GM21447 (cell line): ENCODE data around the gene ICAM1.
A peak's percentile ranks its signal among the peaks of the same experiment; 100 is the strongest.
"Not testable (repeated sequence)": the region's sequence is repeated elsewhere in the genome, so short reads cannot be mapped to it uniquely, and the experiment has no call there.

Source experiments
- ATAC-seq: cut with Tn5 transposase; IDR thresholded peaks from one replicate; pipeline ENCODE4 v1.9.1; 2021; ENCODE audit not compliant: unreplicated experiment

Gene ICAM1

GRCh38 chr19:10274589-10274988 lies 3.7 kb downstream of the ICAM1 start:
- ATAC-seq, result no peak

- no peak for ATAC-seq
Observed at GRCh38 chr19:10277795-10278589, 7.1 kb downstream of the ICAM1 start.

- ATAC-seq, result no peak
Observed at GRCh38 chr19:10278935-10279334, 8.0 kb downstream of the ICAM1 start.

GRCh38 chr19:10279737-10280442 lies 9.0 kb downstream of the ICAM1 start:
- no peak for ATAC-seq

GRCh38 chr19:10282043-10282442 lies 11.1 kb downstream of the ICAM1 start:
- ATAC-seq, result not testable (repeated sequence)

- no peak for ATAC-seq
Observed at GRCh38 chr19:10283301-10284064, 12.6 kb downstream of the ICAM1 start.

GRCh38 chr19:10284065-10284959 lies 13.4 kb downstream of the ICAM1 start:
- ATAC-seq, result no peak

- no peak for ATAC-seq
Observed at GRCh38 chr19:10284960-10285278, 14.0 kb downstream of the ICAM1 start.

- ATAC-seq, result no peak
Observed at GRCh38 chr19:10285393-10285792, 14.5 kb downstream of the ICAM1 start.

GRCh38 chr19:10286803-10287737 lies 16.1 kb downstream of the ICAM1 start, which contains the start of gene ICAM4:
Gene ICAM4 (plus strand): TSS chr19:10286955. CDS start chr19:10287013, 58 bp downstream.
- no peak for ATAC-seq

GRCh38 chr19:10288662-10289166 lies 17.8 kb downstream of the ICAM1 start:
- ATAC-seq, result no peak

- no peak for ATAC-seq
Observed at GRCh38 chr19:10289167-10289835, 18.4 kb downstream of the ICAM1 start.

GRCh38 chr19:10289836-10290356 lies 19.0 kb downstream of the ICAM1 start, which contains the start of gene ICAM5:
Gene ICAM5 (plus strand): TSS chr19:10289952. CDS start chr19:10290044, 92 bp downstream.
- no peak for ATAC-seq

- no peak for ATAC-seq
Observed at GRCh38 chr19:10290357-10290875, 19.5 kb downstream of the ICAM1 start.

GRCh38 chr19:10290876-10291553 lies 20.1 kb downstream of the ICAM1 start:
- no peak for ATAC-seq

GRCh38 chr19:10291554-10292205 lies 20.8 kb downstream of the ICAM1 start:
- peak; percentile 3 for ATAC-seq

GRCh38 chr19:10292206-10292788 lies 21.4 kb downstream of the ICAM1 start:
- peak; percentile 35 for ATAC-seq
